WTC11 (cell line): Measurements from ENCODE around the gene CDK6.

Experiments
- CBFB ChIP-seq: sonication (generic); formaldehyde crosslinking; IDR thresholded peaks from 2 replicates; pipeline ENCODE4 v1.8.1; 2022; ENCODE audit warnings: mild to moderate bottlenecking, low read depth, missing genetic modification reagents
- CTCF ChIP-seq: fragments of 200-600 bp; IDR thresholded peaks from 2 replicates; pipeline ENCODE4 v1.8.0; 2022; ENCODE audit warnings: antibody characterized with exemption
- IRF1 ChIP-seq: sonication (generic); formaldehyde crosslinking; IDR thresholded peaks from 2 replicates; pipeline ENCODE4 v1.8.0; 2023; ENCODE audit warnings: missing genetic modification reagents
- MAX ChIP-seq: sonication (generic); formaldehyde crosslinking; IDR thresholded peaks from 2 replicates; pipeline ENCODE4 v1.8.0; 2022; ENCODE audit warnings: mild to moderate bottlenecking, missing genetic modification reagents
- NR1H2 ChIP-seq: sonication (generic); formaldehyde crosslinking; IDR thresholded peaks from 2 replicates; pipeline ENCODE4 v1.9.0; 2021; ENCODE audit warnings: mild to moderate bottlenecking, moderate library complexity, missing genetic modification reagents
- NR2C2 ChIP-seq: sonication (generic); formaldehyde crosslinking; IDR thresholded peaks from 2 replicates; pipeline ENCODE4 v1.8.0; 2022; ENCODE audit warnings: mild to moderate bottlenecking, missing genetic modification reagents
- NR3C1 ChIP-seq: sonication (generic); formaldehyde crosslinking; conservative IDR thresholded peaks from 2 replicates; pipeline ENCODE4 v1.8.1; 2023; ENCODE audit warnings: low read depth, mild to moderate bottlenecking, missing genetic modification reagents
- STAT6 ChIP-seq: sonication (generic); formaldehyde crosslinking; conservative IDR thresholded peaks from 2 replicates; pipeline ENCODE4 v1.8.1; 2023; ENCODE audit warnings: mild to moderate bottlenecking, low read depth, missing genetic modification reagents, moderate library complexity
- TEAD4 ChIP-seq: sonication (generic); formaldehyde crosslinking; IDR thresholded peaks from 2 replicates; pipeline ENCODE4 v1.8.0; 2022; ENCODE audit warnings: mild to moderate bottlenecking, missing genetic modification reagents
- TP53 ChIP-seq: sonication (generic); formaldehyde crosslinking; IDR thresholded peaks from 2 replicates; pipeline ENCODE4 v1.8.1; 2023; ENCODE audit warnings: mild to moderate bottlenecking, missing genetic modification reagents
- ZNF232 ChIP-seq: sonication (generic); formaldehyde crosslinking; IDR thresholded peaks from 2 replicates; pipeline ENCODE4 v1.8.0; 2022; ENCODE audit warnings: mild to moderate bottlenecking, missing genetic modification reagents

GRCh38 chr7:92714280-92714679, 122.1 kb downstream of the CDK6 start:
- TF ChIP-seq CTCF = no peak
- TF ChIP-seq TP53 = no peak
- no peak for TF ChIP-seq MAX (CRISPR knock-in tag)
- no peak for TF ChIP-seq IRF1 (CRISPR knock-in tag)
- TF ChIP-seq NR2C2 (CRISPR knock-in tag) = no peak
- TF ChIP-seq CBFB (CRISPR knock-in tag) = no peak
- TF ChIP-seq STAT6 (CRISPR knock-in tag) = no peak
- no peak for TF ChIP-seq NR3C1
- no peak for TF ChIP-seq ZNF232
- TF ChIP-seq NR1H2 (CRISPR knock-in tag) = no peak
- TF ChIP-seq TEAD4 = no peak
